ENCODE measurements around the gene PLEKHB2.
"Not testable (repeated sequence)": the region's sequence is repeated elsewhere in the genome, so short reads cannot be mapped to it uniquely, and the experiment has no call there.

The PLEKHB2 gene

GRCh38 chr2:131093696-131094462 is 11.3 kb upstream of the PLEKHB2 start:
- no peak for DNase-seq (ENCODE audit: low read depth, low spot score)

- no peak for DNase-seq (ENCODE audit: low read depth, low spot score)
Measured at GRCh38 chr2:131094463-131095281, 10.5 kb upstream of the PLEKHB2 start.

- DNase-seq (ENCODE audit: low read depth, low spot score), result no peak
Measured at GRCh38 chr2:131103165-131103564, 2.0 kb upstream of the PLEKHB2 start.

GRCh38 chr2:131104487-131105155 is 515 bp upstream of the PLEKHB2 start:
- DNase-seq (ENCODE audit: low read depth, low spot score), result peak; percentile 28

GRCh38 chr2:131105950-131106801 is 1.0 kb downstream of the PLEKHB2 start:
- DNase-seq (ENCODE audit: low read depth, low spot score), result peak; percentile 7

GRCh38 chr2:131112529-131112928 is 7.4 kb downstream of the PLEKHB2 start:
- no peak for DNase-seq (ENCODE audit: low read depth, low spot score)

GRCh38 chr2:131113566-131114227 is 8.6 kb downstream of the PLEKHB2 start:
- DNase-seq (ENCODE audit: low read depth, low spot score), result no peak

- DNase-seq (ENCODE audit: low read depth, low spot score), result not testable (repeated sequence)
Measured at GRCh38 chr2:131114950-131115349, 9.8 kb downstream of the PLEKHB2 start.

- no peak for DNase-seq (ENCODE audit: low read depth, low spot score)
Measured at GRCh38 chr2:131115752-131116151, 10.6 kb downstream of the PLEKHB2 start.

- no peak for DNase-seq (ENCODE audit: low read depth, low spot score)
Measured at GRCh38 chr2:131120815-131121317, 15.7 kb downstream of the PLEKHB2 start.

GRCh38 chr2:131121464-131121863 is 16.3 kb downstream of the PLEKHB2 start:
- no peak for DNase-seq (ENCODE audit: low read depth, low spot score)

GRCh38 chr2:131122496-131122895 is 17.4 kb downstream of the PLEKHB2 start:
- no peak for DNase-seq (ENCODE audit: low read depth, low spot score)

GRCh38 chr2:131123192-131123591 is 18.1 kb downstream of the PLEKHB2 start:
- DNase-seq (ENCODE audit: low read depth, low spot score), result no peak

- DNase-seq (ENCODE audit: low read depth, low spot score), result no peak
Measured at GRCh38 chr2:131125195-131125757, 20.1 kb downstream of the PLEKHB2 start.

- DNase-seq (ENCODE audit: low read depth, low spot score), result no peak
Measured at GRCh38 chr2:131126436-131126835, 21.3 kb downstream of the PLEKHB2 start.

- DNase-seq (ENCODE audit: low read depth, low spot score), result no peak
Measured at GRCh38 chr2:131127076-131127475, 21.9 kb downstream of the PLEKHB2 start.

GRCh38 chr2:131127981-131128380 is 22.8 kb downstream of the PLEKHB2 start:
- DNase-seq (ENCODE audit: low read depth, low spot score), result no peak

- DNase-seq (ENCODE audit: low read depth, low spot score), result no peak
Measured at GRCh38 chr2:131130298-131130596, 25.1 kb downstream of the PLEKHB2 start.

GRCh38 chr2:131132729-131133128 is 27.6 kb downstream of the PLEKHB2 start:
- DNase-seq (ENCODE audit: low read depth, low spot score), result no peak

- DNase-seq (ENCODE audit: low read depth, low spot score), result no peak
Measured at GRCh38 chr2:131140581-131140980, 35.4 kb downstream of the PLEKHB2 start.
